T-helper 1 cell treated with Interleukin-12 subunit alpha and Interleukin-12 subunit beta and Interleukin-4 antibody, amounts not matched to agents 30 ng/mL and 1 ng/mL, for 36 hours (primary cell): Measurements from ENCODE around the gene SPCS2. TPM values are rescaled to one million over a fixed set of nuclear protein-coding genes. Genes with fewer than 3 reads are reported as not detected.

Experiments used
- intact Hi-C: fragments of 100-400 bp; cut with micrococcal nuclease; formaldehyde crosslinking; loops from one replicate; pipeline ENCODE4 v1.15.1; 2024
- total RNA-seq: library from RNA; stranded (reverse); gene quantifications from 2 replicates; pipeline ENCODE4 v1.2.3, GENCODE V29; 2022

SPCS2 gene
- total RNA-seq = 203 and 207 TPM in 2 replicates

DNA sequence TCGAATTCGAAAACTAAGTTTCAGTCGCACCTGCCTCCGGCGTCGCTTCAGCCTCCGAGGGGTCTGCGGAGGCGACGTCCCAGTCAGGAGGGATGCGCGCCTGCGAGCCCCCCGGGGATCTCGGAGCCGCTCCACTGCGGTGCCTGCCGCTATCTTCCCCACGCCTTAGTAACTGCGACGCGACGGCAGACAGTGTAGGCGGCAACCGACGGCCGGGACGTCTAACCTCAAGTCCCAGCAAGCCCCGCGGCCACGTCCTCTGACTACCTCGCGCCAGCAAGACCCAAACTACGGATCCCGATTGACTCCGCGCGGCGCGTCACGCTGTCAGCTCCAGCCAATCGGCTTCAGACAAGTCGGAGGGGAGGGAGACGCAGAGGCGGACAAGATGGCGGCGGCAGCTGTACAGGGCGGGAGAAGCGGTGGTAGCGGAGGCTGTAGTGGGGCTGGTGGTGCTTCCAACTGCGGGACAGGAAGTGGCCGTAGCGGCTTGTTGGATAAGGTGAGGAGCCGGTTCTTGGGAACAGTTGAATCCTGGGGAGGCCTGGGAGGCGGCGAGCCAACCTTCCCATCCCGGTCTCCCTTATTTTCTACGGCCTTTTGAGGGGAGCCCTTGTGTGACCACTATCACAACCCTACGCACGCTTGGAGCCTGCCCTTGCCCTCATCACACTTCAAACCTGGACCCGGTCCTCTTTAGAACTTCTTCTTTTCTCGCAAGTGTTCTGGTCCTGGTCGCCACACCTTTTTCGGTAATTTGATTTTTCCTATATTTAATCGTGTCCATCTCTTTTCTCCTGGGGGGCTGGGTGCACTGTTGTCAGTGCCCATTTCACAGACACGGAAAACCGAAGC, at the start of gene SPCS2, which contains the start of gene XRRA1:
Gene SPCS2 (plus strand): TSS at position 369 of the 855 bp plus-strand sequence. CDS start 20 bp downstream, at position 389.
Gene XRRA1 (minus strand): TSS at position 194 of the 855 bp plus-strand sequence. CDS start 8,213 bp downstream, outside the sequence.
- intact Hi-C loops = loop anchor here (1.0 to 10.0 kb wide), 14 partner anchors 11 to 1496 kb away; partner anchors contain the start of genes EMSY, GDPD5, LIPT2 and NEU3

DNA sequence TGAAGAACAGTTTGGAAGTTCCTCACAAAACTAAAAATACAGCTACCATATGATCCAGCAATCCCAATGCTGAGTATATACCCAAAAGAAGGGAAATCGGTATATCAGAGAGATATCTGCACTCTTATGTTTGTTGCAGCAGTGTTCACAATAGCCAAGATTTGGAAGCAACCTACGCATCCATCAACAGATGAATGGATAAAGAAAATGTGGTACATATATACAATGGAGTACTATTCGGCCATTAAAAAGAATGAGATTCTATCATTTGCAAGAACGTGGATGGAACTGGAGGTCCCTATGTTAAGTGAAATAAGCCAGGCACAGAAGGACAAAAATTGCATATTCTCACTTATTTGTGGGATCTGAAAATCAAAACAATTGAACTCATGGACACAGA, 46.7 kb upstream of the SPCS2 start:
- intact Hi-C loops = no loop called here

DNA sequence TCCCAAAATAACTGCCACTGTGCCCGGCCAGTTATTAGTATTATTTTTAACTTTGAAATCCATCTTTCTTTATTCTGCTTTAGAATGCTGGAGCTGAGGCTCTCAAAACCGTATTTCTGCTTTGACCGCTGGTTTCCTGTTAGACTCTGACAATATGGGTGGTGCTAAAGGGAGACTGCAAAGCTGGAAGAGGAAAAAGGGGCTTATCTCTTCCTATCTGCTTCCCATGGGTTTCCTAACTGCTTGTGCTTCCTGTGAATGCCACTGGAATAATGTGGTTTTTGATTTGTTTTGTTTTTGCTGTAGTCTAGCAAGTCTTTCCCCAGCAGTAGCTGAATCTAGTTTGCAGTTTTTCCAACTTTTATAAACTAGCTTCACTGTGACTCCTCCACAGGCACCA, 43.7 kb upstream of the SPCS2 start:
- intact Hi-C loops = no loop called here

DNA sequence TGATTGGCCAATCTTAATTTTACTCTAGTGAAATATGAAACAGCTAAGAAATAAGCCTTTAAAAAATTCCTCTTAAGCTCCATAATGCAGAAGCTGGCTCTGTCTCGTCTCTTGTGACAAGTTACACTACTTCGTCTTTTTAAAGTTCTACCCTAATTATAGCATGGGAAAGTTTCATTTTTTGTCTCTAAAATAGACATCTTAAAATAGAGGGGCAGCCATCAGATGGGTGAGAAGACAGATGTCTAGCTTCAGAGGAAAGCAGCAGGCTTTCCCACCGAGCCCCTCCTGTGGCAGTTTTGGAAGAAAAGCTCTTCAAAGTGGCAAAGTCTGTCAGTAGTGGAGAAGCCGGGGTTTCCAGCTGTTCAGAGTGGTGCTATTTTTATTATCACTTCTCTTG, 39.7 kb upstream of the SPCS2 start:
- intact Hi-C loops = no loop called here

DNA sequence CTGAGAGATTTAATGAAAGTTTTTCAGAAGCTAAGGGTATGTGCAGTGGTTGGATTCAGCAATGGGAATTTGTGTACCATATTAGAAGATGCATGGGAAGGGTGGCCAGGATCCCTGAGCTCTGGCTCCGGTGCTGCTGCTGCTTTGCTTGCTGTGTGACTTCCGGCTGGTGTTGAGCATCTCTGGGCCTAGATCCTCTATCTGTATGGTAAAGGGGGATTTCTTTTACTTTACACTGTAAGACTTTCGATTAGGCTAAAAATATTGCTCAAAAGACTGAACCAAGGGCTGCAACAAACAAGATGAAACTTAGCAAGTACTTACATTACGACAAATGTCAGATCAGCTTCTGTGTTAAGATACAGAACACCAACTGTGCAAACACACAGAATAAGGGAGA, 39.3 kb upstream of the SPCS2 start:
- intact Hi-C loops = no loop called here

DNA sequence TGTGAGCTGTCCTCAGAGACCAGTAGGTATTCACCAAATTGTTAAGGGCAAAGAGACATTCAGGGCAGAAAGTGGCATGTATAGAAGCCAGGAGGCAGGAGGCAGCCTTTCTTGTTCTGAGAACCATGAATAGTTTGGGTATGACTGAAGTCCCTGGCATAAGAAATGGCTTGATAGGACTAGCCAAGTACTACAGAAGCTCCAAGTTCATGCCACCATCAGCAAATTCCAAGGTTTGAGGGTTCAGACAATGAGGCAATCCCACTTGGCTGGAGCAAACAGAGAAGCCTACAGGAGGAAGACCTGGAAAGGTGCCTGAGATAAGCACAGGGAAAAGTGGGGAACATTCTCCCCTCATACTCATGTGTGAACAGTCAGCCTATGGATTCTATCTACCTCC, 25.9 kb upstream of the SPCS2 start:
- intact Hi-C loops = no loop called here

DNA sequence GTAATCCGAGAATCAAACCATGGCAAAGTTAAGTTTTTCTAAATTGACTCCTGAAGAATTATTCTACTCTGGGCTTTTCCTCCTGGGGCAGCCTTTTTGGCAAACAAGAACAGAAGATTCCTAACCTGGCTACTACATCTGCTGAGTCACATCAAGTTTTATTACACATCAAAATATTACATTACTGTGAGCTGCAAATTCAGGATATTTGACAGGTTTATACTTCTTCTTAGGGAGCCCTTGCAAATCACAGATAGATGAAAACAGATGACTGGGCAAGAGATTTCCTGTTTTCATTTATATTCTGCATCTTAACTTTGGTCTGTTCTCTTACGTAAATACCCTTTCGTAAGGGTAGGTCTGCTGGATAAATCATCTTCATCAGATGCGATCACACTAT, 23.8 kb upstream of the SPCS2 start:
- intact Hi-C loops = no loop called here

DNA sequence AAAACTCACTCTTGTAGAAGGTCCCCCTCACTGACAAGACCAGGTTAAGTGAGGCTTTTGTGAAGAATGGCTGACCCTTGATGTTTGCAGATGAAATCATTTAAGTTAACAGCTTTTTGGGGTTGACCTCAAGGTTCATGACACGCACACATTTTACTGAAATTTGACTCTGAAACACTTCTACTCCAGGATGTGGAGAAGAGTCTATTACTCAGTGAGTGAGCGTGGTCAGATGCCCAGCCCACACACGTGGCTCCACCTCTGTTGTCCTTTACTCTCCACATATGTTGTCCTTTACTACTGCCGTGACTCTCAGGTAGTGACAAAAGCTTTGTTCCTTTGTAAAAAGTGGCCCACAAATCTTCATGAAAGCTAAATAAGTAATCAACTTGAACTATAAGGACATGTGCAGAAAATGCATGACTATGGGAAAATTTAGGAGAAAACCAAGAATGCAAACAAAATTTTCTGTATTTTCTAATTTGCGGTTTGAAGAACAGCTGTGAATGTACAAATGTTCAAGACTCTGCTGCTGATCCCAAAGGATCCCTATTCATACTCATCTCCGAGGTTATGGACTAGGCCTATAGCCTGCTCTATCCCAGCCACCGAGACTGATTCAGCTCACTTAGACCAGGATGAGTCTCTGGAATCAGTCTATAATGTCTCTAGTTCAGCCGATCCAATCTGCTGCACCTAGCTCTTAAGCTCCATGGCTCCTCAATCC, 22.6 kb upstream of the SPCS2 start:
- intact Hi-C loops = no loop called here

DNA sequence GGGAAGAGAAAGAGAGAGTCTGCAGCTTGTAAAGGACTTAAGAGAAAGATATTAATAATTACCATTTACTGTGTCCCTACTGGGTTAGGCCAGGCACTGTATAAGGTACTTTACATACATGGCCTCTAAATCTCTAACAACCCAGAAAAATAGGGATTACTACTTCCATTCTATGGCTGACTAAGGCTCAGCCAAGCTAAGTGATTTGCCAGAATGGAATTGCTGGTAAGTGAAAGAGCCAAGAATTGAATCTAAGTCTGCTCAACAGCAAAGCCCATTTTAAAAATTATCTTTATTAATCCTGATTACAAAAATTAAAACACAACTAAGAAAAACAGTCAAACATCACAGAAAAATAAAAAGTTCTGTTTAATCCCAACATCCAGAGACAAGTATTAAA, 21.6 kb upstream of the SPCS2 start:
- intact Hi-C loops = no loop called here

DNA sequence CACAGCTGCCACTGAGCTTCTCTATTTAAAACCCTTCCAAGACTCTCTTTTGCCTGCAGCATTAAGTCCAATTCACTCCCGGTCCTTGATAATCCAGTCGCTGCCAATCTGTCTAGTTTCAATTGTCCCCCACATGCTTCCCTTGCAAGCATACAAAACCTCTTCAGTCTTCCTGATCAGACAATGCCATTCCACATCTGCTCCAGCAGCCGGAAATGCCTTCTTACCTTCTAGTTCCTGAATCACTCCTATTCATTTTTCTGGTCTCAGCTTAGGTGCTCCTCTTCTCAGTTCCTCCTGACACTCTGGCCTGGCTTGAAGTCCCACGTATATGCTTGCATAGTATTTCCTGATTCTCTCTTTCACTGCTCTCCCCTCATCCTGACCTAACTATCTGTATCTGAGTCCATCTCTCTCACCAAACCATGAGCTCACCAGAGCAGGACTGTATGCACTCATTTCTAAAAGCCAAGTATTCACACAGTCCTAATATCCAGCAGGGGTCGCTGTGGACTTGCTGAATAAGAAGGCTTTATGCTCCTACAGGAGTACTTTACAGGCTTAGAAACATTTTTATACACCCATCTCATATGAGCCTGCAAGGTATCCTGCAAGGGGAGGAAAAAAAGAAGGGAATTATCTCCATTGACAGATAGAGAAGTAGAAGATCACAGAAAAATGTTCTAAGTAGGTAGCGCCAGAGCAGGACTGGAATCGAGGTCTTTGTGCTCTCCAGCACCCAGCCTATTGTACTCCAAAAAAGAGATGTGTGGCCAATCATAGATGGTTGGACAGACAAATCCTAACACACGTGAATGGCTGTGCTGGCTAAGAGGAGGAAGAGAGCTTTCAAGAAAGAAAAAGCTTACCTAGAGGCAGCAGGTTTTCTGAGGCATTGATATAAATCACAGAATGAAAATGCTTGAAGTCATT, 19.4 kb upstream of the SPCS2 start:
- intact Hi-C loops = loop anchor here (1.0 to 2.0 kb wide), 8 partner anchors 20 to 319 kb away; partner anchors contain the start of genes NEU3, SPCS2, TPBGL and XRRA1

DNA sequence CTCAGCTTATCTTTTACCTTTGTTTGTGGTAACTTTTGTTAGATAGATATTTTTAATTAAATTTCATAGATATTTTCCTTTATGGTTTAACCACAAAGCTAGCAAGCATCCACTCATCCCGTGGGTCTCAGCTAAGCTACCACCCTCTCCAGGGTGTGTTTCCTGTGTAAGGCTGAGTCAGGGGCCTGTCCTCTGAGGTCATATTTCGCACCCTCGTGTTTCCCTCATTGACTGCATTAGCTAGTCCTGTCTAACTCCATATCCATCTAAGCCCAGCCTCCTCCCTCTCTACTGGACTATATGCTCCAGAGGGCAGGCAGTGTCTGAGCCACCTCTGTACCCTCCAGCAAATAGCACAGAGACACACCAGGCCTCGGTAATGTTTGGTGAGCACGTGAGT, 16.9 kb upstream of the SPCS2 start:
- intact Hi-C loops = no loop called here

DNA sequence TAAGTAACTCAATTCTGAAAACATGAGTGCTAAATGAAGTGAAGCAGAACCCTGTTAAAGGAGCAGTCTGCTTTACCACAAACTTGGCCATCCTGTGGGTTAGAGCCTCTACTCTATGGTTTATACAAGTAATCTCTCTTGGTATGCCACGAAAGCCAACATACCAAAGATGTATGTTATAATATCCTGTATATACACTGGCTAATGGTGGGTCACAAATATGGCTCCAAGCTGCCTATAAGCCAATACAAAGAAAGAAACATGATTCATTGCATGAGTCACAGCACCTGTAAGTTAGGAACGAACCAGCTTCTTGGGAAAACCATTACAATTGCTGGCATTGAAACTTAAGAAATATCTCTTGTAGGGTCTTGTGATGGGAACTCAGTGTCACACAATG, 16.3 kb upstream of the SPCS2 start:
- intact Hi-C loops = no loop called here

DNA sequence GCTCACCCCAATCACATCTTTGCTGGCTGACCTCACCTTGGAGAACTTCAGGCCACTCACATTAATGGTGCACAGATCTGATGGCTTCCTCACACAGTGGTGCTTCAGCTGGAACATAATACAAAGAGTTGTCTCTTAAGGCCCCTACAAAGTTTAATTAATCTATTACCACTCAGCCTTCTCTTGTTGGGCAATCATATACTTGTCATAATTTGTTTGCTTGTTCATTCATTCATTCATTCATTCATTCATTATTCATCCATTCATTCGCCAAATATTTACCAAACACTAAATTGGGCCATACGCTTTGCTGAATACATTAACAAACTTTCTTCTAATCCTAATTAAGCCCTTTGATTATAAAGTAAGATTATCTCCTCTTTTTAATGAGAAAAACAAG, 15.3 kb upstream of the SPCS2 start:
- intact Hi-C loops = no loop called here

DNA sequence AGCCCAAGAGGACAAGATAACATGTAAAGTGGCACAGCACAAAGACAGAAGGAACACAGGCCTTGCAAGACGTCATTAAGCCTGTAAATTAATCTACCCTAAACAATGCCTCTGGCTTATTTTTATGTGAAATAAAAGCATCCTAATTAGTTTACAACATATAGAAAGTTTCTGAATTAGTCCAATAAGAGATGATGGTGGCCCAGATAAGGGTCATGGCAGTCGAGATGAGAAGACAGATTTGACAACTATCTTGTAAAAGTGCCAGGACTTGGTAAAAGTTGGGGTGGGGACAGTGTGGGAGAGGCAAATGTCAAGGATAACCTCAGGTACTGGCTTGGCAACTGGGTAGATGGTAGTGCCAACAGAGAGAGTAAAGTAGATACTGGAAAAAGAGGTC, 13.8 kb upstream of the SPCS2 start:
- intact Hi-C loops = no loop called here

DNA sequence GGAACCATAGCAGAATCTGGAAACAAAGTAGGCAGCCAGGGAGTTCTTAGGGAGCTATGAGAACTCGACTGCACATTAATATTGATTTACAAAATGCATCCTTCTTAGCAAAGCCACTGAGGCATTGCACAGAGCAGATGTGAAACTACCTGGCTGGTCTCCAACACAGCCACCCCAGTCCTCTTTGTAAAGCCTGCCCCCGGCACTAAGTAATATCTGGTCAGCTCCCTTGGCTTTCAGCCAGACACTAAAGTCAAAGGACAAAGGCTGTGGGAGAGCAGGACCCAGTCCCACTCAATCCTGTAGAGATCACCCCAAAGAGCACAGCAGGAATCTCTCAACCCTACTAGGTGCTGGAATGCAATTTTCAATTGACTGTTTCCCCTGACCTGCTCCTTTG, 13.0 kb upstream of the SPCS2 start:
- intact Hi-C loops = no loop called here

DNA sequence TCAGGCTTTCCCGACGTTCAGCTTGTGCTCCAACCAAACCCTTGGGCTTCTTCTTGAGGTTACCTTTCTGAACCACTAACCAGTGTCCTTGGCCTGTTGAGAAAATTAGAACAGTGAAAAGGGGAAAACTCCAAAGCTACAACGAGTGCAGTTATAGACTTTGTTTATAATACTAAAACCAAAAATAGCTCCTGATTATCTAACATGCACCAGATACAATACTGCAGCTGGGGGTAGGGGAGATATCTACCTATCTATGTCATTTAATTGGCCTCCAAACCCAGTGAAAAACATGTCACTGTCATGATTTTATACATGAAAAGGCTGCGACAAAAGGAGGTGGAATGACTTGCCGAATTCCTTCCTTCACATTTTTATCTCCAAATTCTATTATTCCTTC, 12.1 kb upstream of the SPCS2 start:
- intact Hi-C loops = no loop called here

DNA sequence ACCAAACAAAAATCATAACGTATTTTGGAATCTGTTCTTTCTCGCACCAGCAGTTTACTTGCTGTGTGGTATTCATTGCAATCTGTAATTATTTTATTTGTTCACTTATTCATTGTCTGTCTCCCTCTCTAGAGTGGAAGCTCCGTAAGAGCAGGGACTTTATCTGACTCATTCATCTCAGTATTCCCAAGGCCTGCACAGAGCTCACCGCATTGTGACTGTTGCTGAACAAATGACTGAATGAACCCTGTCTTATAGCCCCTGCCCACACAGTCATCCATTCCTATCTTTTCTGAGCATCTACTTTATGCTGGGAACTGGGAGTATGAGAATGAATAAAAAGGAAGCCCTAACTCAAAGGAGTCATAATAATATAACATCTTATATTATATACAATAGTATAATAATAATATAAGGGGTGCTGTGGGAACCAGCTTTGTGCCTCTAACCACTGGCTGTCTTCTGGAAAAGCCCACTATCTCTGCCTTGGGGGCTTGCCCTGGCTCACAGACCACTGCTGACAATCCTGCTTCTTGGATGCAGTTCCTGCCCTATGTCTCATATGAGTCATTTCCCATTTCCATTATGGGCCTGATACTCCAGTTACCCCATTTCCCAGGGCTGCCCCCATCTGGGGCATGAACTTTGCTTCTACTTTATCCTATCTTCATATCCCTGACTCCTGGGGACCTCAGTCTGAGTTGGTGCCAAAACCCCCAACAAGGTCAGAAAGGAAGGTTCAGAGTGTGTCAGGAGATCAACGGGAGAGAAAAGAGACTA, 11.2 kb upstream of the SPCS2 start:
- intact Hi-C loops = no loop called here

DNA sequence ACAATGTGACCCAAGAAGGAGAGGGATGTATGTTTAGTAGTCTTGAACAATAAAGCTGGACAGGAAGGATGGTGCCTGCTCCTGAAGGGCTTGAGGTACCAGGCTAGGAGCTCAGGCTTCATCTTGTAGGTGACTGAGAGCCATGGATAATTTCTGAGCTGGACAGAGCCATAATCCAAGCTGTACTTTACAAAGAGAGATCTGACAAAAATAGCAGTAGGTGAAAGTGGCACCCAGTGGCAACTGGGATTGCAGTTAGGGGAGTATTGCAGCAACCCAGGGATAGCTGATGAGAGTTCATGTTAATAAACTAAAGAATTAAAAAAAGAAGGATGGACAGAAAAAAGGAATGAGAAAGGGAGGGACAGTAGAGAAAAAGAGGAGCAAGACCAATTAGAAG, 7.6 kb upstream of the SPCS2 start:
- intact Hi-C loops = loop anchor here (10.0 kb wide), 1 partner anchor 1503 kb away; the partner anchor contains the start of gene EMSY

DNA sequence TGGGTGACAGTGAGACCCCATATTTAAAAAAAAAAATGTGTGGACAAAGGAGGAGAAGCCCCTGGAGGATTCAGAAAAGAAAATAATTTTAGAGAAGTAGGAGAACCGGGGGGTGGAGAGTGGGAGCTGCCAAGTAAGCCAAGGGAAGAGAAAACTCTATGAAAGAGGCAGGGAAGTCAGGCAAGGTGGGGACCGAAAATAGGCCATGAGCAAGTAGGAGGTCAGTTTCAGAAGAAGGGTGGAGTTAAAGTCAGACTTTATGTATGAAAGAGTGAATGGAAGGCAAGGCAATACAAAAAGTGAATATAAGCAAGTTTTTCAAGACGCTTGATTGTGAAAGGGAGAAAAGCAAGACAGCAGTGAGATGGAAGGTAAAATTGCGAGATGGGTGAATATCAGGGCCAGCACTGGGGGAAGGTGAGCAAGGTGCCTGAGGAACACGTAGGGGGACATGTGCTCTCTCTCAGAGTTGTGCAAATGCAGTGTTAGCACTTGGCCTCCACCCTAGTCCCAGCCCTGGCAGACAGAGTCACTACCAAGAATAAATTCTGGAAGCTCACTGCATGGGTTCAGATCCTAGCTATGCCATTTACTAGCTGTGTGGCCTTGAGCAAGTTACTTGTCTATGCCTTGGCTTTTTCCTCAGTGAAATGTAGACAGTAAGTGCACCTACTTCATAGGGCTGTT, 6.8 kb upstream of the SPCS2 start:
- intact Hi-C loops = loop anchor here (10.0 kb wide), 1 partner anchor 1503 kb away; the partner anchor contains the start of gene EMSY

DNA sequence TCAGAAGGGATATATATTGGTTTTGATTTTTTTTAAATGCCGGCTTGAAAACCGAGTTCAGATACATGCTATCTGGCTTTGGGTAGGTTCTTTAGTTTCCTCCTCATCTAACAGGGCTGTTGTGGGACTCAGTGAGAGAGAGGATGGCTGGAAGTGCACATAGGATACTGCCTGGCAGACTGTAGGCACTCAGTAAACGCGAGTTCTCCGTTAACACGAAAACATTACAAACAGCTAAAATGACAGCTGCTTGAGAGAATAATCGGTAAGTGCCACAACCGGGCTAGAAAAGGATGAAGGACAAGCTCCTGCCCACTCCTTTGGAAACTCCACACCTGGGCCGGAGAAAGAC, 544 bp upstream of the SPCS2 start:
- intact Hi-C loops = loop anchor here (5.0 to 10.0 kb wide), 2 partner anchors 579 to 1496 kb away; partner anchors contain the start of genes EMSY and GDPD5
